ENCODE data around the gene AXIN1.

DNA sequence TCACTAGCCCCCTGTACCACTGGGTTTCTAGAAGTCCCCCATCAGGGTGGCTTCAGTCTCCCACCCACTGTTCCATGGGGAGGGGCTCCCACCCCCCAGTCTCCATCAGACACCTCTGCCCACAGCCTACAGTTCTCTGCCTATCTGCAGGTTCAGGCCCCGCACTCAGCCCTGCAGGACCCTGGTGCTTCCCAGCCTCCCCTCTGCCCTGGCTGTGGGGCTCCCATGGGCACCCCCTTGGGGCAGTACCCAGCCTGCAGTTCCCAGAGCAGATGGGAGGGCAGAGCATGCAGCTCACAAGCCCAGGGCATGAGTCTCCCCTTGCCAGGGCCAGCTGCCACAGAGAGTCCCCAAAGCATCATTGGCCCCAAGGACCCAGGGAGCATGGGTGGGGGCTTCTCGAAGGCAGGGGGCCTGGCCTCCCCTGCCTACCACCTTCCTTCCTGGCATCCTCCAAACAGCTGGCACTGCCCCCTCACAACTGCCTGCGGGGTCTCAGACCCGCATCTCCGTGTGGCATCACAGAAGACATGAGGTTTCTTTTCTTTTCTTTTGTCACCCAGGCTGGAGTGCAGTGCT lies 20.6 kb upstream of the AXIN1 start:
- TF ChIP-seq EZH2phosphoT487 (IDR thresholded peaks at IDR 0.05; ENCODE audit: low read length) (no peak), EZH2 (optimal IDR thresholded peaks at IDR 0.05; ENCODE audit: low read depth, low read length) (no peak)
- TF ChIP-seq, protein P1, sequence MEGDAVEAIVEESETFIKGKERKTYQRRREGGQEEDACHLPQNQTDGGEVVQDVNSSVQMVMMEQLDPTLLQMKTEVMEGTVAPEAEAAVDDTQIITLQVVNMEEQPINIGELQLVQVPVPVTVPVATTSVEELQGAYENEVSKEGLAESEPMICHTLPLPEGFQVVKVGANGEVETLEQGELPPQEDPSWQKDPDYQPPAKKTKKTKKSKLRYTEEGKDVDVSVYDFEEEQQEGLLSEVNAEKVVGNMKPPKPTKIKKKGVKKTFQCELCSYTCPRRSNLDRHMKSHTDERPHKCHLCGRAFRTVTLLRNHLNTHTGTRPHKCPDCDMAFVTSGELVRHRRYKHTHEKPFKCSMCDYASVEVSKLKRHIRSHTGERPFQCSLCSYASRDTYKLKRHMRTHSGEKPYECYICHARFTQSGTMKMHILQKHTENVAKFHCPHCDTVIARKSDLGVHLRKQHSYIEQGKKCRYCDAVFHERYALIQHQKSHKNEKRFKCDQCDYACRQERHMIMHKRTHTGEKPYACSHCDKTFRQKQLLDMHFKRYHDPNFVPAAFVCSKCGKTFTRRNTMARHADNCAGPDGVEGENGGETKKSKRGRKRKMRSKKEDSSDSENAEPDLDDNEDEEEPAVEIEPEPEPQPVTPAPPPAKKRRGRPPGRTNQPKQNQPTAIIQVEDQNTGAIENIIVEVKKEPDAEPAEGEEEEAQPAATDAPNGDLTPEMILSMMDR (IDR thresholded peaks at IDR 0.05; ENCODE audit: low read length) = no peak
